Parathyroid adenoma (tissue), 2 donors: ENCODE data around the gene GNG13.

Experiments used
- H2AFZ ChIP-seq: fragments of 300-600 bp; sonication (generic); one replicate; pipeline ENCODE4 v1.7.0; 2017; ENCODE audit warnings: antibody characterized with exemption, mild to moderate bottlenecking
- H3K27ac ChIP-seq: fragments of 300-600 bp; sonication (generic); one replicate; pipeline ENCODE4 v1.7.0; 2017
- H3K27me3 ChIP-seq: fragments of 300-600 bp; sonication (generic); one replicate; pipeline ENCODE4 v1.7.0; 2017; ENCODE audit warnings: low read length; ENCODE audit not compliant: control insufficient read depth, insufficient read depth
- H3K36me3 ChIP-seq: fragments of 300-600 bp; sonication (generic); one replicate; pipeline ENCODE4 v1.7.0; 2017; ENCODE audit warnings: low read length; ENCODE audit not compliant: control insufficient read depth, insufficient read depth
- H3K4me1 ChIP-seq: fragments of 300-600 bp; sonication (generic); one replicate; pipeline ENCODE4 v1.7.0; 2017; ENCODE audit warnings: control low read depth
- H3K4me2 ChIP-seq: fragments of 300-600 bp; sonication (generic); one replicate; pipeline ENCODE4 v1.7.0; 2017; ENCODE audit warnings: low read length
- H3K4me3 ChIP-seq: fragments of 300-600 bp; sonication (generic); one replicate; pipeline ENCODE4 v1.7.0; 2017; ENCODE audit warnings: low read depth, low read length
- H3K79me2 ChIP-seq: fragments of 300-600 bp; sonication (generic); one replicate; pipeline ENCODE4 v1.7.0; 2017; ENCODE audit warnings: control low read depth
- H3K9ac ChIP-seq: fragments of 300-600 bp; sonication (generic); one replicate; pipeline ENCODE4 v1.7.0; 2017; ENCODE audit warnings: mild to moderate bottlenecking
- H3K9me3 ChIP-seq: fragments of 300-600 bp; sonication (generic); one replicate; pipeline ENCODE4 v1.7.0; 2017; ENCODE audit warnings: low read length; ENCODE audit not compliant: control insufficient read depth
- CTCF ChIP-seq: fragments of 300-600 bp; sonication (generic); IDR thresholded peaks from one replicate; pipeline ENCODE4 v1.7.0; 2017; ENCODE audit warnings: antibody characterized with exemption, mild to moderate bottlenecking
- donor health status: primary hyperparathyroidism.

Gene GNG13

DNA sequence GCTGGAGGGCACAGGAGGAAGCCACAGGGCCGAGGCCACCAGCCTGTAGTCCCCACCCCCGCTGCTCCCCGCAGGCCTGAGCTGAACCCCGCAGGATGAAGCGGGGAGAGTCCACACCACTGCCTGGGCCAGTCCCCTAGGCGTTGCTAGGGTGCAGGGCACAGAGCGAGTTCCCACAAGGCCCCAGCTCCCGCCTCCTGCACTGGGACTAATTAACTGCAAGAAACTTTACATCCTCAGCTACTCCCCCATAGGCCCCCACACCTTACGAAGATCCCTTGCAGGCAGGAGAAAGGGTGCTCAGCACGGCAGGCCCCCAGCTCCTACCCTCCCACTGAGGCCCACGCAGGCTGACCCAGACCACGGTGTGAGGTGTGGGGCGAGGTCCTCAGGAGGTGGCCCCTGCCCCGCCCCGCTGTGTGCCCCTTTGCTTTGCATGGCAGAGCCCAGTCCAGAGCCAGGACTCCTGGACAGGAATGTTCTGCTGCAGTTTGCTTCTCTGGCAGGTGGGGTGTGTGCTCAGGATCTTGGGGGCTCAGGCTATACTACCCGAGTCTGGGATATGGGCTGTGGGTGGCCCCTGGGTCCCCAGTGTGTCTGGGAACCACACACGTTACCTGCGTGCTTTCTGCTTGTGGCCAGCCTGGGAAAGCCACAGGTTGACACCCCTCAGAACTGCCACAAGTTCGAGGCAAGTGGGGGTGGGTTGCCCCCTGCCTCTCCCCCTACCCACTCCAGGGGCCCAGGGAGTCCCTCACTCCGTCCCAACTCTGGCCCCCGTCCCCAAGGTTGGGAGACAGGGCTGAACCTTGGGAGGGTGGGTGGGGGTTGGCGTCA lies 1.2 kb downstream of the GNG13 start:
- H3K36me3 ChIP-seq = no peaks in the 10 kb centered on the region
- no peak for TF ChIP-seq CTCF
- H3K9me3 ChIP-seq = no peaks in the 10 kb centered on the region
- H3K27ac ChIP-seq = no peak overlapping the region
- no peak overlapping the region for H3K9ac ChIP-seq
- no peak overlapping the region for H2AFZ ChIP-seq
- H3K4me3 ChIP-seq = no peak overlapping the region
- H3K4me1 ChIP-seq = no peaks in the 10 kb centered on the region
- H3K27me3 ChIP-seq = no peaks in the 10 kb centered on the region
- H3K4me2 ChIP-seq = no peak overlapping the region
- no peaks in the 10 kb centered on the region for H3K79me2 ChIP-seq

DNA sequence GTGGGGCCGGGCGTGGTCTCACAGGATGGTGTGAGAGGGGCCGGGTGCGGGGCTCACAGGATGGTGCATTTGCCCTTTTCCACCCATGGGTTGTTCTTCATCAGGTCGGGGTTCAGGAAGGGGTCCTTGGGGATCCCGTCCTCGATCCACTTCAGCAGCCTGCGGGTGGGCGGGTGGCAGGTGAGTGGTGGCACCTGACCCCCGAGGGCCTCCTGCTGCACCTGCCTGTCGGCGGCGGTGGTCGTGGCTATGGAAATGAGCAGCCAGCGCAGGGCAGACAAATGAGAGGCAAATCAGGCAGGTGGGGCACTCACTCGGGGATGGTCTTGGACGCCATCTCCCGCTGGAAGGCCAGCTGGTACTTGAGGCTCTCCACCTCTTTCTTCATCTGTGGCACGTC lies 1.9 kb downstream of the GNG13 start:
- H3K27me3 ChIP-seq = no peaks in the 10 kb centered on the region
- H2AFZ ChIP-seq = no peak overlapping the region

DNA sequence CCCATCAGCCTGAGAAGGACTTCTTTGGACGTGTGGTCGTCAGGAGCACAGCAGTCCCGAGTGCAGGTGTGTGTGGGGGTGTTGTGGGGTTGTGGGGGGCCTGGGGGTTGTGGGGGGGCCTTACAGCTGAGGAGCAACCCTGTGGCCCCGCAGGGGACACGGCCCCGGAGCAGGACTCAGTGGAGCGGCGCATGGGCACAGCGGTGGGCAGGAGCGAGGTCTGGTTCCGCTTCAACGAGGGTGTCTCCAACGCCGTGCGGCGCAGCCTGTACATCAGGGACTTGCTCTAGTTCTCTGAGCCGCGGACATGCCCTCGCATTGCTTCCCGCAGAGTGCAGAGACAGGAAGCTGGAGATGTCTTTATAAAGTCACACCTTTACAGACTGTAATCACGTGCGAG lies 2.8 kb downstream of the GNG13 start:
- H3K9ac ChIP-seq = no peak overlapping the region
- no peaks in the 10 kb centered on the region for H3K9me3 ChIP-seq
- no peak overlapping the region for H3K4me2 ChIP-seq
- no peak for TF ChIP-seq CTCF
- H2AFZ ChIP-seq = no peak overlapping the region
- H3K27ac ChIP-seq = no peak overlapping the region
- no peaks in the 10 kb centered on the region for H3K36me3 ChIP-seq
- no peaks in the 10 kb centered on the region for H3K4me1 ChIP-seq
- H3K79me2 ChIP-seq = no peaks in the 10 kb centered on the region
- H3K4me3 ChIP-seq = no peak overlapping the region
- H3K27me3 ChIP-seq = no peaks in the 10 kb centered on the region

More for the DNA sequence above, 1.9 kb downstream of the GNG13 start:
- Histone ChIP-seq H3K9me3 (no peaks in the 10 kb centered on the region), H3K4me2 (no peak overlapping the region), H3K9ac (no peak overlapping the region), H3K36me3 (no peaks in the 10 kb centered on the region), H3K4me3 (no peak overlapping the region), H3K79me2 (no peaks in the 10 kb centered on the region), H3K27ac (no peak overlapping the region), H3K4me1 (no peaks in the 10 kb centered on the region)
- TF ChIP-seq CTCF = no peak

DNA sequence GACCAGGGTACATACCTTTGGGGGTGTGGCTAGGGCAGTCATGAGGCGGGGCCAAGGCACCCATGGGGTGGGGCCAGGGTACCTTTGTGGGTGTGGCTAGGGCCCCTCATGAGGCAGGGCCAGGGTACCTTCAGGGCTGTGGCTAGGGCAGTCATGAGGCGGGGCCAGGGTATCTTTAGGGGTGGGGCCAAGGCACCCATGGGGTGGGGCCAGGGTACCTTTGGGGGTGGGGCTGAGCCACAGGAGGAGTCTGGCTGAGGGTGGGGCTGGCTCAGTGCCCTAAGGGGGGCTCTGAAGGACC lies 3.5 kb downstream of the GNG13 start:
- Histone ChIP-seq H3K27me3 (no peaks in the 10 kb centered on the region), H2AFZ (no peak overlapping the region), H3K9ac (no peak overlapping the region), H3K9me3 (no peaks in the 10 kb centered on the region), H3K4me2 (no peak overlapping the region), H3K4me3 (no peak overlapping the region), H3K79me2 (no peaks in the 10 kb centered on the region), H3K4me1 (no peaks in the 10 kb centered on the region), H3K36me3 (no peaks in the 10 kb centered on the region), H3K27ac (no peak overlapping the region)
- TF ChIP-seq CTCF = no peak
